GM04503 (cell line): ENCODE data around the gene IKZF3.

Experiments used
- DNase-seq: peaks from one replicate; pipeline ENCODE4 v3.0.0-alpha.2; 2012; ENCODE audit warnings: low read depth

IKZF3 gene

DNA sequence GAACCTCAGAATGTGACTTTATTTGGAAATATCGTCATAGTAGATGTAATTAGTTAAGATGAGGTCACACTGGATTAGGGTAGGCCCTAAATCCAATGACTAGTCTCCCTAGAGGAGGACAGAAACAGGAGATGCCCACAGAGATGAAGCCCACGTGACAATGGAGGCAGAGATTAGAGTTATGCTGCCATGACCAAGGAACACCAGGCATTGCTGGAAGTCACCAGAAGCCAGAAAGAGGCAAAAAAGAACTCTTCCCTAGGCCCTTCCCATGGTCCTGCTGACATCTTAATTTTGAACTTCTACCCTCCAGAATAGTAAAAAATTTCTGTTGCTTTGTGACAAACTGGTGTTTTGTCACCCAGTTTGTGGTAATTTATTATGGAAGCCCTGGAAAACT, 49.6 kb downstream of the IKZF3 start:
- no peak for DNase-seq

DNA sequence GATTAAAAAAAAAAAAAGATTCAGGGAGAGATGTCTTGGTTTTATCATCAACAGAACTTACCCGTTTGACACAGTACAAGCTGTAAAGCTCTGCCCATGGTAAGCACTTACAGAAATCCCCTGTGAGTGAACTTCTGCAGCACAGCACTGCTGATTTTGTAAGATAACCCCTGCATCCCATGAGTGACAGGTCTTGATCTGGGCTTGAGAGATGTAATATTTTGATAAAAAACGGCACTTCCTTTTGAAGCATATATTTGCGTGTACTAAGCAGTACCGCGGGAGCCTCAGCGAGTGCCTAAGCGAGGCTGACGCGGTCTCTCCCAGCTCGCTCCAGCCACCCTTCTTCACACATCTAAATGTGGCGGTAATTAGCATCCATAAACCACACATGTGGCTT, 50.5 kb downstream of the IKZF3 start:
- no peak for DNase-seq

DNA sequence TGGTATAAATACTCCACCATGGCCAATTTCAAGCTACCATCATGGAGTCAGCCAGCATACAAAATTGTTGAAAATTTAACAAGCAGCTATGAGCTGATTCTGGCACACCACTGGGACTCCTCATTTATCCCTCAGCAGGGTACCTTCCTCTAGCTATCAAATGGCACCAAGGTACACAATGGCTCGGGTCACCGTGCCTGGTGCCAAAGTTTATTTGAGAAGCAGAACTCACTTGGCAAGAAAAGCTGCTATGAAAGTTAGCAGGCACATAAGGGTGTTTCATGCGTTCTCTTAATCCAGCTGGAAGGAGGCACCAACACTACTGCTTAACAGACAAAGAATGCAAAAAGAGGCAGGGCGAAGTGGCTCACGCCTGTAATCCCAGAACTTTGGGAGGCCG, 51.6 kb downstream of the IKZF3 start:
- DNase-seq, result no peak

DNA sequence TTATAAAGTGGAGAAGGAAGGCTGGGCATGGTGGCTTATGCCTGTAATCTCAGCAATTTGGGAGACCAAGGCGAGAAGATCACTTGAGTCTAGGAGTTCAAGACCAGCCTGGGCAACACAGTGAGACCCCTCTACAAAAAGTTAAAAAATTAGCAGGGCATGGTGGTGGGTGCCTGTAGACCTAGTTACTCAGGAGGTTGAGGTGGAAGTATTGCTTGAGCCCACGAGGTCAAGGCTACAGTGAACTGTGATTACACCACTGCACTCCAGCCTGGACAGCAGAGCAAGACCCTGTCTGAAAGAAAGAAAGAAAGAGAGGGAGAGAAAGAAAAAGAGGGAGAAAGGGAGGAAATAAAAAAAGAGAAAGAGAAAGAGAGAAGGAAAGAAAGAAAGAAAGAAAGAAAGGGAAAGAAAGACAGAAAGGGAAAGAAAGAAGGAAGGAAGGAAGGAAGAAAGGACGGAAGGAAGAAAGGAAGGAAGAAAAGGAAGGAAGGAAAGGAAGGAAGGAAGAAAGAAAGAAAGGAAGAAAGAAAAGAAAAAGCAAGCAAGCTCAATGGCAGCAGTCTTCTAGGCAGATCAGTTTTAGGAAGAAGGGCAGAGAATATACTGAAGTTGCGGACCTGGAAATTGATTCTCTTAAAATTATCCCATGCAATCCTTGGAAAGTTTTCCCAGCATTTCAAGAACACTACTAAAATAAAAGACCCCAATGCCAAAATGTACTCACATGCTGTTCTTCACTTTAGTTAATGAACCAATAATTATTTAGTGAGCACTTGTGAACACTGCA, 53.0 kb downstream of the IKZF3 start:
- no peak for DNase-seq

DNA sequence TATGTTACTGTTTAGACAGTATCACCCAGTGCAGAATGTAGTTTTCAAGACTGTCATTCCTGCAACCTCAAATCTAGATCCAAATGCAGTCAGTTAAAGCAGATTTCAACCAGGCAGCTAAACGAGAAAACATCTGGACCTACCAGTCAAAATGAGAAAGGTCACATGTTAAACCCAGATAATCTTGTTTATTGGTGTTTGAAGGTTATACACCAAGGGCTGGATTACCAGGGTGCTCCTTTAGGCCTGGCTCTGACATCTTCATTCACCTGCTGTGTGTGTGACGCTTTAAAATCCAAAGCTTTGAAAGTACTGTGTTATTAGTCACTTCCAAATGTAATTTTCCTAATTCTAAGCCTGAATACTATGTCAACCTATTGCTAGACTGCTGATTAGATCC, 54.9 kb downstream of the IKZF3 start:
- no peak for DNase-seq

DNA sequence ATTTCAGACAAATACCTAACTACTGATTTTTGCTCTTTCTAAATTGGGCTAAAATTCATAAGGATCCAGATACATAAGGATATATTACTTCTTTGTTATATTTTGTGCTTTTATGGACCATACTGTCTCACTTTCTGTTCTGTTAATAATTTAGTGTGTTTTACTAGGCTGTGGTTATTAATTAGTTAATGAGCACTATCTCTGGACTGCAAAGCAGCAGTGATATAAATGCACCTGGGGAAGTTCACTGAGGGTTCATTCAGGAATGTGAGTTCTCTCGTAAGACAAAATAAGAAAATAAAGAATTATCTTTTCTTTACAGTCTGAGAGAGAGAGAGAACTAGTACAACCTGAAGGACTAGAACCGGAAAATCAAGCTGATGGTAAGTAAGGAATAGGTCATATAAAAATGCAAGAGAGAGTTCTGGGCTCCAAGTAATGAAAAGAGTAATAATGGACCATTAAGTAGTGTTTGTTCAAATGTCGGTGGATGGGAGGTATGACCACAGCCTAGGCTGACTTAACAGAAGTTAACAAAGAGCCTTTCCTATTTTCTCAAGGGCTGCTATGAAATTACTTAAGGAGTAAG, 55.6 kb downstream of the IKZF3 start:
- DNase-seq, result no peak

DNA sequence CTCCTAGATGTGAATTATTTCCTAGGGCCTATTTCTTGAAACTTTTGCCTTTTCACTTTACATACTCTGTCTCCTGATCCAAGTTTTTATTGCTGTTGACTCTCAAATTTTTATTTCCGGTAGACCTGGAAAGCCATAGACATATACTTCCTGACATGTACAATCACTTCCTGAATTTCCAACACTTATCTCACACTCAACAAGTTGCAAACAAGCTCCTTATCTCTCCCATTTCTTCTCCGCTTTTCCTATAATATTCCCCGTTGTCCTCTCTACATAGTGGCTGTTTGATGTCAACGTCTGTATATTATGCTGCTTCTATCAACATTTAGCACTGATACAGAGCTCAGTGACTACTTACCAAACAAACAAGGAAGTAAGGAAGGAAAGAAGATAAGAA, 59.3 kb downstream of the IKZF3 start:
- no peak for DNase-seq

DNA sequence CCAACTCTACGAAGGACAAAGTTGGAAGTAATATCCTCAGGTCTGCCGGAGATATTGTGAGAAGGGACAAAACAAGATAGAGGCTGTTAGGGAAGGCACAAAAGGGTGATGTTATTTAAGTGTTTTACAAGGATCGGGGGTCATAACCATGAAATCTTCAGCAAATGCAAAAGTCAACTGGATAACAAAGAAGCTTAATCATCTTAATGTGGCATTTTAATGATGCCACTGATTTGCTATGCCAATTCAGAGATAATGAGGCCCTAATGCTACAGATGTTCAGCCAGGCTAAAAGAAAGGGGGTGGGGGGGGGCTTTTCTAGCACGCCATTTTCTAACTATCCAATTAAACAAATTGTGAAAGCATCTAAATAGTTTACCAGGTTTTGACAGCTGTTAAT, 63.1 kb downstream of the IKZF3 start:
- DNase-seq, result no peak

DNA sequence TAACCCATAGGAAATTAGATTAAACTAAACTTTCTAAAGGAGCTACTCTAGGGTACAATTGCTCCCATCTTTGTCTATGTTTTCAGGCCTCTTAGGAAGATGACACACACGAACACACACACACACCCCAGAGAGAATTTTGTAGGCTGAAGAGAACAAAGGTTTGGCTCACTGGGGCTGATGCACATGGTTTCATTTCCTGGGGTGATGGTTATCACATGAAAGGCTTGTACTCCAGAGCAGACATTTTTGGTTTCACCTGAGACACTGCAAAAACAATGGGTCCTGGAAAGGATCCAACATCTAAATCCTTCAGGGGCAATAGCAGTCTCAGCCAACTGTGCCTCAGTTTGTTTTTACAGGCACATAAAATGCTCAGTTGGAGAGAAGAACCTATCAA, 63.6 kb downstream of the IKZF3 start:
- no peak for DNase-seq

DNA sequence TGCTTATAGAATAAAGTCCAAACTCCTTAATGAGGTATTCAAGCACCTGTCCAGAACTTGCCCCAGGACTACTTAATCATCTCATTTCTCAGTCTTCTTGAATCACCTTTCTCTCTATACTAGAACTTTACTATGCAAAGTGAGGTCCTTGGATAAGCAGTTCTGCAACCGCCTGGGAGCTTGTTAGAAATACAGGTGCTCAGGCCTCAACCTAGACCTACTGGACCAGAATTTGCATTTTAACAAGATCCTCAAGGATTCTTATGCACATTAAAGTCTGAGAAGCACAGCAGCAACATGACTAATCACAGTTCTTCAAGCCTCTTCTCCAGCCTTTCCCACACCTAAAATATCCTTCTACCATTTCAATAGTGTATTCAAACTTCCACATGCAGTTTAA, 64.7 kb downstream of the IKZF3 start:
- no peak for DNase-seq

DNA sequence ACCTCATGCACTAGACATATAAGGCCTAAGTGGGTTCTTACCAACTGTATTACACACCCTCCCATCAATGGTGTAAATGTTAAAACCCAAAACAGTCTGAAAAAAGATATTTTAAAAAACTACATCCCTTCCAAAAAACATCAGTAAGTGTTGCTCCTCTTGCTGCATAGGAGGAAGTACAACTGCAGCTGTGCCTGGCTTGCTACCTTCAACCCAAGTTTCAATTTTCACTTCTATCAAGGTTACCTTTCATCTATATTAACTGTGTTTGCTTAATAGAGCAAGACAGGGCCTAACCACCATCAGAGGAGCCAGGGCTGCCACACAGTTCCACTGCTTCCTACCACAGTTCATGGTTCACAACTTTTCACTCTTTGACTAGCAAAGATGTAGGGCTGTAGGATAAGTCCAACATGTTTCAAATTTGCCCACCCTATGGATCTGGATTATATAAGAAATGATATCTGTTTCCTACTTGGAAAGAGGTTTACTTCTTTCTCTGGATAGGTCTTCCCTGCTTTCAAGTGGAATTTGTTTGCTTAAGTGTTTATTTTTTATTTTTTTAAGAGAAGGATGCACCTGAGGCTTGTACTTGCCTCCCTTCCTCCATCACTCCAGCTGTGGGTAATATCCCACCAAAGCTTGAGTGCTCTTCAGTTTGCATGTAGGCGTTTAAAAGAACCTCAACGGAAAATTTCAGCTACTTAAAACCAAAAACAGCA, 69.7 kb downstream of the IKZF3 start:
- DNase-seq, result no peak

DNA sequence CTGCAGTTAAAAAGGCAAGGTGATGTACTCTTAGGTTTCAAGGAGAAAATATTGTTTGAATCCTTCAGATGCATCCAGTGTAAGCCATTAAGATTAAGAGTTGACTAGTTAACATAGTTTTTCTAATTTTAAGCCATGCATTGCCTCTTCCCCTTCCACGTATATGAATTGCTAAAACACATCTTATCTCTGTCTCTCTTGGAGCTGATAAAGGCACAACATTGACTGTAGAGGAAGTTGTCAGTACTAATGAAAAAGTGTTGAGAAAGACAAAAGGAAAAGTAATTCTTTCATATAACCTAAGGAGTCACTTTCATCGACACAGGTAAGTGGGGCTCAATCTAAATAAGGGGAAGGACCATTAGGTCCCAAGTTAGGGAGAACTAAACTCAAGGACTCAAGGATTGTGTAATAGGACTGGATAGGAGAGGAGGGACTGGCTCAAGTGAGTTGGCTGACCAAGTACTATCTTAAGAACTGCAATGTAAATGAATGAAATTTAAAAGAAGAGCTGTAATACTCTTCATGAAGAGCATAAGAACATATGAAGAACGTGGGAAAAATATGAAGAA, 70.7 kb downstream of the IKZF3 start:
- DNase-seq, result no peak

DNA sequence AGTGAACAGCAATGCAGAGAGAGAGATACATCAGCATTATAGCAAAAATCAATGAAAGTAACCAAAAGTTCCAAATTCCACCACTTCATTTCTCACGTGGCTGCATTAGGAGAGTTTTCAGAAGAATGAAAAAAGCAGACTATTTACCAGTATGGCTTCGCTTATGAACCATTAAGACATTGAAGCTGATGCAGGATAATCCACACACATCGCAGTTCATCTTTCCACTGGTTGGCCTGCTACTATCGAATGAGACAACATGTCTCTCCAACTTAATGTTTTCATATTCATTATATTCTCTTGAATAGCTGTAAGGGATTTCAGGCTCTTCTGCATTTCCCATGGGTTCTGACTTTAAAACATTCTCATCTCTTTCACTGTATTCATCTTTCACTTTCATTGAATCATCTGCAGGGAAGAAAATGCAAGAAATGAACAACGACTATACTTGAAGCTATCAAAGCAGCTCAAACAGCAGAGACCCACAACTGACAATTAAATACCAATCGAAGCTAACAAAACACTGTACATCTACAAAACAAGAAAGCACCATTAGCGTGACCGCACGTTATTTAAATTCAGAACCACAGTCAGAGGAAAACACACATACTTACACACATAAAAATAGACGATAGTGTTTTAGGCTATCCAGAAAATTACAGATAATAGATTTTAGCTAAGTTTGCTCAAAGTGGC, 71.4 kb downstream of the IKZF3 start:
- no peak for DNase-seq

DNA sequence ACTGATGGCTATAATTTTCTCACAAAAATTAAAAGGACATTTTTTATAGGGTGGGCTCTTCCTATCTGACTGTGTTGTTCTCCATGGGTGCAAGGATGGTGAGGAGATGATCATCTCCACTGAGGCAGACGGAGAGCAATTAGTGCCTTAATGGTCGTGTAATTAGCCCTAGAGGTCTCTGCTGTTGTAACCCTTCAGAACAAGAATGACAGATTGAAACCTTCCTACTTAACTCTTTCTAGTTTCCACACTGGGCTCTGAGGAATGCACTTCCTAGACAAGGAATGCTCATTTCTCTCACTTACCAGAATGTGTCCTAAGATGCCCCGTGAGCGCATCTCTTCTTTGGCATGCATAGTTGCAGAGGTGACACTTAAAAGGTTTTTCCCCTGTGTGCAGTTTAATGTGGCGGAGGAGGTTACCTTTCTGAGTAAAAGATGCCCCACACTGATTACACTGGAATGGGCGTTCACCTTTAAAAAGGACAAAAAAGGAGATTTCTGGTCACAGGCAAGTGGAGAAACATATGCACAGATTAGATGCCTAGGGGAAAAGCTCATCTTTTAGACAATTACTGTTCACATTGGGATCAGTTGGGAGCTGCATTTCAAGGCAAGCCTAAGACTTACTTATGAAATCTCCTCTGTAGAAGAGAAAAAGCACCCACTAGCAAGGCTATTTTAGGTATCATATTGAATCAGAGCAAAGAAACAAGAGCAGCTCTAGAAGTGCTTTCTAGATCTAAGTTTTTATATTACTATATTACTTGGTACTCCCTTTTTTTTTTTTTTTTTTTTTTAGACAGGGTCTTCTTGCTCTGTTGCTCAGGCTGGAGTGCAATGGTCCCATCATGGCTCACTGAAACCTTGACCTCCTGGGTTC, 72.8 kb downstream of the IKZF3 start:
- DNase-seq, result no peak

DNA sequence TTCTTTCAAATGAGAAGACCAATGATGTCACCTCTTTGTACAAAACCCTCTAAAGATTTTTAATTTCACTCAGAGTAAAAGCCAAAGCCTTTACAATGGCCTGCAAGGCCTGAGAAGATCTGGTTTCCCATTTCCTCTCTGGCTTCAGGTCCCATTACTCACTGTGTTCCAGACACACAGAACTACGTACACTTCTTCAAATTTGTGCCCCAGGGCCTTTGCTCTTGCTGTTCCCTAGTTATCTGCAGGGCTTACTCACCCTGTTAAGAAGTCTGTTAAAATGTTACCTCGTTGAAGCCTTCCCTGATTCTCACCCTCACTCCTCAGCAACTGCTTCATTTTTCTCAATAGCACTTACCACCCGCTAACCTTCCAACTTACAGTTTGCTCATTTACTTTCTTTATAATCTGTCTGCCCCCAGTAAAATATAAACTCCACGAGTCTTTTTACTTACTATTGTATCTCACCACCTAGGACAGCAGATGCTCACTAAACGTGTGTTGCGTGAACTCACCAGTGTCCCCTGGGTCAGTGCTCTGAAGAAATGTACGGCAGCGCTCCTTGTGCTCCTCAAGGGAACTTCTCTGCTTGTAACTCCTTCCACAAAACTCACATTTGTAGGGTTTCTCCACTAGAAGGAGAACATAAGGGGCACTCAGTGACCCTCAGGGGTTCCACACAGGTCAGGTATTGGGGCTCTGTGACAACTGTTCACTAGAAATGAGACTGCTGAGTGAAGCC, 76.2 kb downstream of the IKZF3 start:
- no peak for DNase-seq

DNA sequence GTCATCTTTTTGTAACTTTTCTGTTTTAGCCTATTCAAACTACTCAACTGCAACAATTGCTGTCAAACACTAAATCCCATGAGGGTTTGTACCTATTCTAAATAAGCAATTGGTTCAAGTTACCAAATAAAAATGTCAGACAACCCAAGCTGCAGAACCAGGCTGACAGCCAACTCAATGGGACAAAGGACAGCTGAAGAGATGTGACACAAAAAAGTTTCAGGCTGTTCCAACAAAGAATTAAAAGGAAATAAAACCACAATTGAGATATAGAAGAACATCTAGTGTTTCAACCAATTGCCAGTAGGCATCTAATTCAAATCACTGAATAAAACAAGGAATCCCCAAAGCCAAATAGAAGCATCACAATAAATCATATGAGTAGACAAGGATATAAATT, 77.1 kb downstream of the IKZF3 start:
- no peak for DNase-seq

DNA sequence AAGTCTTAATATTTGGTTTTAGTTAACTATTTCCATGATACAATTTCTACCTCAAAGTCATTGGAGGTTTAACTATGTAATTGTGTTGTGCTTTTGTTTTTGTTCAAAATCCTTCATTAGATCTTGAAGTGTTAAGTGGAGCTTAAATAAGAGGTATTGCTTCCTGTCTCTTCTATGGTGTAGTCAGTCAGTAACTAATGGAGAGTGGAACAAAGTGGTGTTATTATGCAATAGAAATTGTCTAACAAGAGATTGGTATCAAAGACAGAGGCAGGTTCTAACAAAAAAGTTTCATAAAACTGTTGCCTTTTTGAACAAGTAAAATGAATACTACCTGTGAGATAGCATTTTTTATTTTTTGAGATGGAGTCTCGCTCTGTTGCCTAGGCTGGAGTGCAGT, 81.1 kb downstream of the IKZF3 start:
- DNase-seq, result no peak

DNA sequence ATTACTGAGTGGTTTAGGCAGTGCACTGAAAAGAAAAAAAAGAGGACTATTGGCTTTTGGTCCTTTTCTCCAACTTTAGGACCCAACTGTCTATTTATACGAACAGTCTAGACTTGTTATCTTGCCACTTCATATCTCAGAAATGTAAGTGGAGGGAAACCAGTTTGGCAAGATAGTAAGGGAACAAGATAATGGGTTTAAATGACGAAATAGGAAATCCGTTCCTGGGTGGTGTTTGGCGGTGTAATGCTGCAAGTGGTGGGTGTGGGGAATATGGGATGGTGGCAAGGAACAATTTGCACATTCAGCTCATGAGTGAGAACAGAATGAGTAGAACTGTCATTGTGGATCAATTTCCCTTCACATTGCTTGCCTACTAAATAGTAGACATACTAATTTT, 81.6 kb downstream of the IKZF3 start:
- no peak for DNase-seq

DNA sequence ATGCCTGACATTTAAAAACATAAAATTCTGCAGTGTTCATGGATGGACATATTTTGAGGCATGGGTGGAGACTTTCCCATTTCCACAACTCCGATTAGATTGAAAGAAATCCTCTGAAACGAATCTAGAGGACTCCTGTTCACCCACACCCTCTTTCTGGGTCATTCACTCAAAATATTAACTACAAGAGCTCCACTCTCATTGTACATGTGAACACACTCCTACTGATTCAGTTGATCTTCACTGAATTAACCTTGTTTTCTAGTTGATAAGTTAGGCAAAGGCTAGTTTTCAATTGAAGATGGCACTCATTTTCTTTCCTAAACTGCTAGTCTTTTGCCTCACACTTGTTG, 82.3 kb downstream of the IKZF3 start:
- no peak for DNase-seq

DNA sequence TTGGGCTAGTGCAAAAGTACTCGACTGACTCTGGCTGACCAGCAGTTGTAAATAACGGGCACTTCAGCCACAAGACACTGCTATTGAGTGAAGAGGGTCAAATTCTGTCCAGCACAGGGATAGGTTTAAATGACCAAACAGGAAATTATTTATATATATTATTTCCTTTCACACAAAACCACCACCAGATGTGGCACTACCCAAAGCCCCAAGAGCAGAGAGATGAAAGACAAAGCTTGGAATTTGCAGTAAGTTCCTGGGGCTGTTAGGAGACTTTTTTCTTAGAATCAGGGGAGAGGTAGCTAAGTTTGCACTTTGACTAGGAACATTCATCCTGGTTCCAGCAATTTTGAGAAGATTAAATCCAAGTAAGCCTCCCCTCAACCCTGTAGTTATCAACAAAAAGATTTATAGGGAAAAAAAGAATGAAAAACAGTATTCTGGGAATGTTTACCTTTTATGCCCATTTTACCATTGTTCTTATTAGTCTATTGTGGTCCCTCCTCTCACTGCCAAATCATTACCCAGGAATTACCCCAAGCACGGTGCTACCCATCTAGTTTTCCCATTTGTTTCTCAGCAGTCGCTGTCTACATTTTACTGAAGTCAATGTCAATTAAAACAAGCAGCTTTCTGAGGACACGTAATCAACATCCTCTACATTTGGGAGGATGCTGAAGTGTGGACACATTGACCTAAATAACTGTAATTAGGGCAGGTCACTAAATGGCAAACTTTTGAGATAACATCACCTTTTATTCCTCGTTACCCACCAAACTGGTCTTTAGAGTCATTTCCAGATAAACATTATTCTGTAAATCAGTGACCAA, 82.9 kb downstream of the IKZF3 start:
- DNase-seq, result no peak
